Esophagus squamous epithelium (tissue), 5 donors: ENCODE data around the gene GRAMD2B. TPM values are rescaled to one million over a fixed set of nuclear protein-coding genes. Genes with fewer than 3 reads are reported as not detected.

Source experiments
- DNase-seq: peaks from one replicate; lab custom pipeline; 2025; lab: John Stamatoyannopoulos, UW
- H3K27ac ChIP-seq, 4 donors: fragments of 200-600 bp; sonication (generic); one replicate each; pipeline ENCODE4 v1.5.1; 2016 to 2019; ENCODE audit warnings: mild to moderate bottlenecking in 1 of 4
- H3K27me3 ChIP-seq, 4 donors: fragments of 200-600 bp; sonication (generic); 1 replicate in 3 of 4; 2 replicates in 1 of 4; pipeline versions ENCODE4 v1.5.1 to v1.6.0; 2017 to 2021; ENCODE audit warnings: antibody characterized with exemption in 1 of 4
- H3K36me3 ChIP-seq, 3 donors: fragments of 200-600 bp; sonication (generic); one replicate each; pipeline ENCODE4 v1.5.1; 2016 to 2019
- H3K4me1 ChIP-seq, 3 donors: fragments of 200-600 bp; sonication (generic); one replicate each; pipeline ENCODE4 v1.5.1; 2017 to 2019
- H3K4me3 ChIP-seq, 4 donors: fragments of 200-600 bp; sonication (generic); 1 replicate in 3 of 4; 2 replicates in 1 of 4; pipeline ENCODE4 v1.5.1; 2016 to 2019; ENCODE audit warnings: mild to moderate bottlenecking in 2 of 4, moderate library complexity in 1 of 4
- H3K9me3 ChIP-seq, 3 donors: fragments of 200-600 bp; sonication (generic); one replicate each; pipeline ENCODE4 v1.5.1; 2016 to 2019
- POLR2A ChIP-seq, 4 donors: fragments of 450-650 bp; IDR thresholded peaks; one replicate each; pipeline ENCODE4 v1.6.1; 2017; ENCODE audit warnings: antibody characterized with exemption in 4 of 4, mild to moderate bottlenecking in 4 of 4, moderate library complexity in 3 of 4
- WGBS, 2 donors: methylation state at CpG; one replicate each; pipeline ENCODE4 v1.1.5; 2018; 5-methylcytosine and 5-hydroxymethylcytosine counted together
- intact Hi-C: fragments of 100-400 bp; cut with DNase I; formaldehyde crosslinking; loops from one replicate; pipeline ENCODE4 v1.15.0; 2022
- total RNA-seq, 4 donors: library from RNA; depleted of rRNA; stranded (reverse); fragments of >200 nt; gene quantifications; one replicate each; pipeline ENCODE4 v1.1.0, GENCODE V29; 2016
- TF ChIP-seq, protein P1 (sequence below), 6 experiments: fragments of 450-650 bp in 4 of 6; fragments of 200-600 bp in 2 of 6; sonication (generic) in 2 of 6; IDR thresholded peaks; one replicate each; pipeline ENCODE4 v1.5.1; 2016 to 2019; ENCODE audit warnings: antibody characterized with exemption in 6 of 6, mild to moderate bottlenecking in 4 of 6, moderate library complexity in 4 of 6
- donor health status: DM: yes; HTN: yes; CAD: no.

The GRAMD2B gene
- total RNA-seq, 4 donors from 2014 or later, result 10.2 to 29.0 (median 15.8) TPM

DNA sequence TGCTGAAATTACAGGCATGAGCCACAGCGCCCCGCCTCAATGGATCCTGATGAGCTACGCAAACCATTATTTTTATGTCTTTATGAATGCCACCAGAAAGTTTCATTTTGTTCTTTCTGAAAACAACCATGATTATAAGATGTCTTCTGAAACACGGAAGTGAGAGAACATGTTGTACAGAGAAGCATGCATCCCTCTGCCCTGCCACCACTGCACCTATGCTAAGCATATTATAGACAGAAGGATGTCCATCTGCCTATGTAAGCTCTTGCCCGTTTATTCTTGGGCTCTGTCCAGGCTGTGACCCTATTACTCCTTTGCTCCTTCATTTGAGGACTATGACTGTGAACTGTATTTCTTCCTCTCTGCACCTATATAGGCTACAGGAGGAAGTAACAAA is 74.3 kb downstream of the GRAMD2B start:
- 83 to 93% methylated on average over 5 of the region's 5 CpGs for WGBS, 2 donors
- TF ChIP-seq, protein P1, sequence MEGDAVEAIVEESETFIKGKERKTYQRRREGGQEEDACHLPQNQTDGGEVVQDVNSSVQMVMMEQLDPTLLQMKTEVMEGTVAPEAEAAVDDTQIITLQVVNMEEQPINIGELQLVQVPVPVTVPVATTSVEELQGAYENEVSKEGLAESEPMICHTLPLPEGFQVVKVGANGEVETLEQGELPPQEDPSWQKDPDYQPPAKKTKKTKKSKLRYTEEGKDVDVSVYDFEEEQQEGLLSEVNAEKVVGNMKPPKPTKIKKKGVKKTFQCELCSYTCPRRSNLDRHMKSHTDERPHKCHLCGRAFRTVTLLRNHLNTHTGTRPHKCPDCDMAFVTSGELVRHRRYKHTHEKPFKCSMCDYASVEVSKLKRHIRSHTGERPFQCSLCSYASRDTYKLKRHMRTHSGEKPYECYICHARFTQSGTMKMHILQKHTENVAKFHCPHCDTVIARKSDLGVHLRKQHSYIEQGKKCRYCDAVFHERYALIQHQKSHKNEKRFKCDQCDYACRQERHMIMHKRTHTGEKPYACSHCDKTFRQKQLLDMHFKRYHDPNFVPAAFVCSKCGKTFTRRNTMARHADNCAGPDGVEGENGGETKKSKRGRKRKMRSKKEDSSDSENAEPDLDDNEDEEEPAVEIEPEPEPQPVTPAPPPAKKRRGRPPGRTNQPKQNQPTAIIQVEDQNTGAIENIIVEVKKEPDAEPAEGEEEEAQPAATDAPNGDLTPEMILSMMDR (IDR thresholded peaks at IDR 0.05), result no peak
- no peak for TF ChIP-seq POLR2A (IDR thresholded peaks at IDR 0.05)
- Histone ChIP-seq H3K27me3 (no peaks in the 10 kb centered on the region), H3K9me3 (no peaks in the 10 kb centered on the region), H3K4me3 (no peak overlapping the region), H3K4me1 (no peaks in the 10 kb centered on the region), H3K36me3 (peaks cover 0 to 23% (median 3%) of the 10 kb centered on the region in 3 donors), H3K27ac (no peak overlapping the region)
- intact Hi-C loops, result no loop called here
- DNase-seq, result no peak

DNA sequence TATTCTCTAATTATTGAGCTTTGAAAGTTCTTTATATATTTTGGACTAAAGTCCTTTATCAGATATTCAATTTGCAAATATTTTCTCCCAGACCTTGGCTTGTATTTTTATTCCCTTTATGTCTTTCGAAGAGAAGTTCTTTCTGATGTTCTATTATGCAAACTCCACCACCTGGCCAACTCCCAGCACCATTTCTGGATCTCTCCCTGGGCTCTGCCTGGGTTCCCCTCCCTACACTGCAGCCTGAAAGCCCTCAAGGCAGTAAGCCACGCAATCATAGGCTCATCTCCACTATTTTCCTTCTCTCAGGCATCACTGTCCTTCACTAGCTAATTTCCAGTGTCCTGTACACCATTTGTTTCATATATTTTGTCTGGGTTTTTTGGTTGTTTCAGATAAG is 76.1 kb downstream of the GRAMD2B start:
- Histone ChIP-seq H3K9me3 (no peaks in the 10 kb centered on the region), H3K36me3 (peaks cover 0 to 5% (median 0%) of the 10 kb centered on the region in 3 donors), H3K27ac (no peak overlapping the region), H3K4me1 (peaks cover 0 to 16% (median 9%) of the 10 kb centered on the region in 3 donors), H3K27me3 (no peaks in the 10 kb centered on the region), H3K4me3 (no peak overlapping the region)
- no peak for TF ChIP-seq POLR2A (IDR thresholded peaks at IDR 0.05)
- TF ChIP-seq, protein P1 (IDR thresholded peaks at IDR 0.05), result no peak
- intact Hi-C loops, result no loop called here
- WGBS, 2 donors, result 39 to 58% methylated on average over 2 of the region's 2 CpGs
- DNase-seq, result no peak

DNA sequence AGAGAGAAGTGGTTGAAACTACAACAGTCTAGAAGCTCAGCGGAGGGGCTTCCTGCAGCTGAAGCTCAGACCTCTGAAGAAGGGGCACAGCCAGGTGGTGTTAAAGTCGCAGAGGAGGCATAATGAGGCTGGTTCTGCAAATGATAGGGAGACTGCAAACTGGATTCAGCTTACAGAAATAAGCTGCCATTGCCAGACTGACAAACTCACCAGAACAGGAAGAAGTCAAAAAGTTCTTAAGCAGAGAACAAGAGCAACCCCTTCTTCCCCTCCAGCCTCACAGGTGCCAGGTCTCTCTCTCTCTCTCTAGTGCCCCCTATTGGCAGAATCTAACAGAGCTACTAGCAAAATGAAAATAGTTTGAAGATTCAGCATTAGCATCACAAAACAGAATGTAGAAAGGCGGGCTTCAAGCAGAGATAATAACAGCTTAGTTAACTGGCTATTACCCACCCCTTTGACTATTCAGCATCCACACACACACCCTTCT is 76.7 kb downstream of the GRAMD2B start:
- Histone ChIP-seq H3K36me3 (no peaks in the 10 kb centered on the region), H3K4me3 (no peak overlapping the region), H3K27ac (no peak overlapping the region), H3K27me3 (no peaks in the 10 kb centered on the region), H3K9me3 (no peaks in the 10 kb centered on the region), H3K4me1 (peaks cover 0 to 17% (median 9%) of the 10 kb centered on the region in 3 donors)
- TF ChIP-seq POLR2A (IDR thresholded peaks at IDR 0.05), result no peak
- TF ChIP-seq, protein P1 (IDR thresholded peaks at IDR 0.05), result peak; percentile 14 to 54 (median 34)
- DNase-seq, result no peak
- intact Hi-C loops, result no loop called here
- 79 to 84% methylated on average over 3 of the region's 3 CpGs for WGBS, 2 donors

DNA sequence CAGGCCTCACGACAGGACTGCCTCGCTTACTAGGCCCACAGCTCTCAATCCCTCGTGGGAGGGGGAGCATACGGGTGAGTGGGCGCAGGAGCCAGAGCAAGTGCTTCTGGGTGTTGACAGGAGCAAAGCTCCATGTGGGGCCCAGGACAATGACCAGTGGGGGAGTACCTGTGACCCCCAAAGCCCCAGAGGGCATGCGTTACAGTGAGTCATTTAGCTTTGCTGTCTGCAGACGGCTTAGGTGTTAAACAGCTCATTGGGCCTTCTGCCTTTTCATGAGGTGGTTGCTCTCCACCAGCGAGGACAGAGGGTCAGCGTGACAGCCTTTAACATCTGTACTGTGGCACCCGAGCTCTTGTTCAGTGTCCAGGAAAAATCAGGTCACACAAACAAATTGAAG is 78.2 kb downstream of the GRAMD2B start:
- no peak overlapping the region for H3K27ac ChIP-seq
- no peaks in the 10 kb centered on the region for H3K9me3 ChIP-seq
- intact Hi-C loops, result no loop called here
- TF ChIP-seq, protein P1 (IDR thresholded peaks at IDR 0.05), result no peak
- no peak for TF ChIP-seq POLR2A (IDR thresholded peaks at IDR 0.05)
- no peak for DNase-seq
- no peaks in the 10 kb centered on the region for H3K36me3 ChIP-seq
- H3K4me1 ChIP-seq, result peaks cover 0 to 17% (median 9%) of the 10 kb centered on the region in 3 donors
- 87 to 100% methylated on average over 1 to 8 of the region's 10 CpGs for WGBS, 2 donors
- no peak overlapping the region for H3K4me3 ChIP-seq
- no peaks in the 10 kb centered on the region for H3K27me3 ChIP-seq

DNA sequence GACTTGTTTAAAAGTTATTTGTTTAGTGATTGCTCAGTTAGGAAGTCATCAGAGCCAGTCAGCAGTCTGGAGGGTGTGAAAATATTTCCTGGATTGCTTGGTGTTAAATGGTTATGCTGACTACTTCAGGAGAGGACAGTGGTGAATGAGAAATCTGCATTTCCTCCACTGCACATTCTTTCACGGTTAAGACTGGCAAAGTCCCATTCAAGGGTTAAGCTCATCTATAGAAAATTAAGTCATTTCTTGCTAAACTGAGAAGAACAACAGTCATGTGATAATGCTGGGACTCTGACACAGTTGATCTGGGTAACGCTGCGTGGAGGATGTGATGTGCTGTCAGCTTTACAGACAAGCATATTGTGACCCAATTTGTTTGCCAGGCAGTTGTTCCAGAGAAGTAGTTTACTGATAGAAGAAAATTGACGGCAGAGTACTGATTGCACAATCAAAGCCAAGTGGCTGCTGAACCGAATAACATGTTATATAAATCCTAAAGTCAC is 80.4 kb downstream of the GRAMD2B start:
- peaks cover 0 to 25% (median 16%) of the 10 kb centered on the region in 3 donors for H3K4me1 ChIP-seq
- no peak overlapping the region for H3K4me3 ChIP-seq
- WGBS, 2 donors, result 16 to 20% methylated on average over 5 of the region's 5 CpGs
- DNase-seq, result no peak
- TF ChIP-seq, protein P1 (IDR thresholded peaks at IDR 0.05), result no peak
- TF ChIP-seq POLR2A (IDR thresholded peaks at IDR 0.05), result no peak
- no peaks in the 10 kb centered on the region for H3K36me3 ChIP-seq
- peak overlapping the region; percentile 31 to 67 (median 56) for H3K27ac ChIP-seq
- H3K27me3 ChIP-seq, result no peaks in the 10 kb centered on the region
- intact Hi-C loops, result no loop called here
- H3K9me3 ChIP-seq, result no peaks in the 10 kb centered on the region
